IMR-90 (cell line): Measurements from ENCODE around the gene LDHD. TPM values are rescaled to one million over a fixed set of nuclear protein-coding genes. Genes with fewer than 3 reads are reported as not detected.

Experiments
- ATAC-seq: fragments of 200-7000 bp; cut with Tn5 transposase; 2 replicates; pipeline ENCODE4 v1.9.1; 2020; ENCODE audit warnings: low read depth, mild to moderate bottlenecking, moderate library complexity
- BruUV-seq: library from RNA; stranded (reverse); fragments of 400-500 nt; replicated peaks from 2 replicates; lab custom pipeline; 2021; lab: Mats Ljungman, UMichigan
- CTCF ChIA-PET: fragments of 300-600 bp; formaldehyde crosslinking; extraction: SDS; loops from one replicate; lab custom pipeline; 2021; ENCODE audit warnings: antibody characterized with exemption; lab: Yijun Ruan, JAX
- POLR2A ChIA-PET: fragments of 300-600 bp; sonication (Branson Sonifier 250); formaldehyde crosslinking; loops from one replicate; lab custom pipeline; 2022; ENCODE audit warnings: antibody characterized with exemption; ENCODE audit not compliant: unreplicated experiment; lab: Charles Lee
- DNase-seq: peaks from one replicate; pipeline ENCODE4 v3.0.0; 2013
- H2AFZ ChIP-seq: replicated peaks from 2 replicates; pipeline ENCODE3; 2013; ENCODE audit warnings: low read length, mild to moderate bottlenecking; ENCODE audit not compliant: poor library complexity
- H2AK5ac ChIP-seq: 2 replicates; pipeline ENCODE4 v1.6.1; 2013; ENCODE audit warnings: low read depth, low read length, inconsistent platforms
- H2AK9ac ChIP-seq: replicated peaks from 2 replicates; pipeline ENCODE3; 2013; ENCODE audit warnings: mild to moderate bottlenecking, low read depth, low read length, moderate library complexity; ENCODE audit not compliant: poor library complexity
- H2BK120ac ChIP-seq: 2 replicates; pipeline ENCODE4 v1.6.1; 2013; ENCODE audit warnings: low read depth, low read length, inconsistent platforms
- H2BK15ac ChIP-seq: 3 replicates; pipeline ENCODE4 v1.6.1; 2013; ENCODE audit warnings: low read depth, low read length, inconsistent platforms
- H2BK20ac ChIP-seq: 2 replicates; pipeline ENCODE4 v1.6.1; 2013; ENCODE audit warnings: low read depth, mild to moderate bottlenecking, inconsistent platforms, low read length, moderate library complexity
- H2BK5ac ChIP-seq: 2 replicates; pipeline ENCODE4 v1.6.1; 2013; ENCODE audit warnings: mild to moderate bottlenecking, low read depth, low read length, inconsistent platforms; ENCODE audit not compliant: poor library complexity, severe bottlenecking
- H3K14ac ChIP-seq: replicated peaks from 2 replicates; pipeline ENCODE4 v1.6.1; 2013; ENCODE audit warnings: low read depth, low read length, inconsistent platforms
- H3K18ac ChIP-seq: 2 replicates; pipeline ENCODE4 v1.6.1; 2013; ENCODE audit warnings: low read depth, low read length, control low read depth
- H3K23ac ChIP-seq: 2 replicates; pipeline ENCODE4 v1.6.1; 2013; ENCODE audit warnings: low read depth, low read length, inconsistent platforms
- H3K27ac ChIP-seq: 2 replicates; pipeline ENCODE4 v1.5.1; 2013; ENCODE audit warnings: mild to moderate bottlenecking, control low read depth, low read length; ENCODE audit not compliant: insufficient read depth
- H3K27me3 ChIP-seq: 2 replicates; pipeline ENCODE4 v1.6.1; 2013; ENCODE audit warnings: low read length; ENCODE audit not compliant: control insufficient read depth, insufficient read depth
- H3K36me3 ChIP-seq: 2 replicates; pipeline ENCODE4 v1.6.1; 2013; ENCODE audit warnings: low read length, mixed read lengths; ENCODE audit not compliant: control insufficient read depth, insufficient read depth
- H3K4ac ChIP-seq: 2 replicates; pipeline ENCODE4 v1.6.1; 2013; ENCODE audit warnings: low read depth, low read length, inconsistent platforms
- H3K4me1 ChIP-seq: 2 replicates; pipeline ENCODE4 v1.6.1; 2013; ENCODE audit warnings: low read length, mixed read lengths; ENCODE audit not compliant: control insufficient read depth, insufficient read depth
- H3K4me2 ChIP-seq: 2 replicates; pipeline ENCODE4 v1.6.1; 2013; ENCODE audit warnings: low read depth, mild to moderate bottlenecking, control low read depth, low read length, moderate library complexity
- H3K4me3 ChIP-seq: 2 replicates; pipeline ENCODE4 v1.5.1; 2013; ENCODE audit warnings: low read depth, mild to moderate bottlenecking, control low read depth, low read length, moderate library complexity; ENCODE audit not compliant: insufficient read depth
- H3K56ac ChIP-seq: 2 replicates; pipeline ENCODE4 v1.6.1; 2013; ENCODE audit warnings: low read length, inconsistent platforms; ENCODE audit not compliant: insufficient read depth; ENCODE audit errors: extremely low read depth
- H3K79me1 ChIP-seq, 2 experiments: 2 replicates each; pipeline ENCODE4 v1.6.1; 2013; ENCODE audit warnings: low read length in 2 of 2, inconsistent platforms in 1 of 2, low read depth in 1 of 2
- H3K9ac ChIP-seq: 2 replicates; pipeline ENCODE4 v1.6.1; 2013; ENCODE audit warnings: low read depth, low read length, control low read depth
- H3K9me1 ChIP-seq: 2 replicates; pipeline ENCODE4 v1.6.1; 2013; ENCODE audit warnings: low read length, inconsistent platforms; ENCODE audit not compliant: insufficient read depth
- H3K9me3 ChIP-seq: 2 replicates; pipeline ENCODE4 v1.6.1; 2013; ENCODE audit warnings: low read length; ENCODE audit not compliant: control insufficient read depth, insufficient read depth
- H4K20me1 ChIP-seq: 2 replicates; pipeline ENCODE4 v1.6.1; 2013; ENCODE audit warnings: low read length, inconsistent platforms; ENCODE audit not compliant: insufficient read depth
- H4K5ac ChIP-seq: 2 replicates; pipeline ENCODE4 v1.6.1; 2013; ENCODE audit warnings: mild to moderate bottlenecking, low read depth, low read length, control low read depth
- H4K8ac ChIP-seq, 2 experiments: 2 replicates each; pipeline ENCODE4 v1.6.1; 2013; ENCODE audit warnings: low read depth in 2 of 2, low read length in 2 of 2, control low read depth in 1 of 2, inconsistent platforms in 1 of 2
- H4K91ac ChIP-seq: 2 replicates; pipeline ENCODE4 v1.6.1; 2013; ENCODE audit warnings: low read depth, low read length, inconsistent platforms; ENCODE audit not compliant: insufficient read depth
- CEBPB ChIP-seq: IDR thresholded peaks from 2 replicates; pipeline ENCODE4 v1.6.1; 2012; ENCODE audit warnings: low read depth, low read length, improper control_type of control experiment
- CHD1 ChIP-seq: IDR thresholded peaks from 2 replicates; pipeline ENCODE4 v1.6.1; 2012; ENCODE audit warnings: low read depth, low read length, improper control_type of control experiment
- MAZ ChIP-seq: IDR thresholded peaks from 2 replicates; pipeline ENCODE4 v1.6.1; 2012; ENCODE audit warnings: low read depth, mild to moderate bottlenecking, low read length, improper control_type of control experiment, moderate library complexity, borderline replicate concordance
- MXI1 ChIP-seq: IDR thresholded peaks from 2 replicates; pipeline ENCODE4 v1.6.1; 2012; ENCODE audit warnings: low read depth, mild to moderate bottlenecking, low read length, moderate library complexity, borderline replicate concordance
- NFE2L2 ChIP-seq: fragments of 150-350 bp; IDR thresholded peaks from 2 replicates; pipeline ENCODE4 v1.6.1; 2016; ENCODE audit warnings: low read depth, mild to moderate bottlenecking, low read length
- POLR2A ChIP-seq: IDR thresholded peaks from 2 replicates; pipeline ENCODE4 v1.6.1; 2012; ENCODE audit warnings: mild to moderate bottlenecking, low read depth, low read length
- RAD21 ChIP-seq: IDR thresholded peaks from 2 replicates; pipeline ENCODE4 v1.6.1; 2012; ENCODE audit warnings: low read length, improper control_type of control experiment
- RCOR1 ChIP-seq: IDR thresholded peaks from 2 replicates; pipeline ENCODE4 v1.6.1; 2012; ENCODE audit warnings: mild to moderate bottlenecking, low read length, improper control_type of control experiment; ENCODE audit not compliant: insufficient replicate concordance
- SMC3 ChIP-seq: fragments of 150-350 bp; IDR thresholded peaks from 2 replicates; pipeline ENCODE4 v1.6.1; 2016; ENCODE audit warnings: low read depth, mild to moderate bottlenecking, antibody characterized with exemption, low read length, moderate library complexity
- WGBS, 2 experiments: methylation state at CpG; one replicate each; pipeline versions ENCODE4 v1.1.5 to v1.1.7; 2013; ENCODE audit warnings: missing lambda C conversion rate in 2 of 2; ENCODE audit not compliant: insufficient read length in 1 of 2; ENCODE audit errors: extremely low coverage in 2 of 2; 5-methylcytosine and 5-hydroxymethylcytosine counted together
- dilution Hi-C: fragments of 300-500 bp; cut with HindIII; formaldehyde crosslinking; loops from one replicate; pipeline ENCODE4 v1.14.3; 2018; ENCODE audit warnings: low sequenced_read_pairs; ENCODE audit not compliant: unreplicated experiment
- in situ Hi-C: fragments of 300-500 bp; cut with MboI; formaldehyde crosslinking; loops from 3 replicates; pipeline ENCODE4 v1.14.3; 2019; ENCODE audit warnings: low sequenced_read_pairs, inconsistent platforms, mixed read lengths
- intact Hi-C: fragments of 100-400 bp; cut with micrococcal nuclease; formaldehyde crosslinking; loops from 2 replicates; pipeline ENCODE4 v1.10.0; 2022
- polyA plus RNA-seq, 3 experiments: library from polyadenylated mRNA; depleted of rRNA; stranded (reverse); fragments of >200 nt; gene quantifications; 2 replicates each; pipeline ENCODE4 v1.2.3, GENCODE V29; 2012; ENCODE audit warnings: low replicate concordance in 1 of 3
- total RNA-seq: library from RNA; depleted of rRNA; stranded (reverse); fragments of >200 nt; gene quantifications from 2 replicates; pipeline ENCODE4 v1.2.3, GENCODE V29; 2012
- TF ChIP-seq, protein P1 (sequence below): fragments of 150-350 bp; IDR thresholded peaks from 2 replicates; pipeline ENCODE4 v1.6.1; 2017; ENCODE audit warnings: mild to moderate bottlenecking, antibody characterized with exemption, low read length, low read depth
- TF ChIP-seq, protein P2 (sequence below): conservative IDR thresholded peaks from 2 replicates; pipeline ENCODE4 v1.5.1; 2012; ENCODE audit warnings: mild to moderate bottlenecking, low read depth, low read length, improper control_type of control experiment
- TF ChIP-seq, protein P3 (sequence below): fragments of 150-350 bp; IDR thresholded peaks from 2 replicates; pipeline ENCODE4 v1.6.1; 2016; ENCODE audit warnings: low read depth, mild to moderate bottlenecking, low read length, moderate library complexity, borderline replicate concordance

LDHD gene
- total and polyA plus RNA-seq, 2 of the 4 experiments (the other 2 are of a cell fraction), result under 0.01 to 0.26 TPM

DNA sequence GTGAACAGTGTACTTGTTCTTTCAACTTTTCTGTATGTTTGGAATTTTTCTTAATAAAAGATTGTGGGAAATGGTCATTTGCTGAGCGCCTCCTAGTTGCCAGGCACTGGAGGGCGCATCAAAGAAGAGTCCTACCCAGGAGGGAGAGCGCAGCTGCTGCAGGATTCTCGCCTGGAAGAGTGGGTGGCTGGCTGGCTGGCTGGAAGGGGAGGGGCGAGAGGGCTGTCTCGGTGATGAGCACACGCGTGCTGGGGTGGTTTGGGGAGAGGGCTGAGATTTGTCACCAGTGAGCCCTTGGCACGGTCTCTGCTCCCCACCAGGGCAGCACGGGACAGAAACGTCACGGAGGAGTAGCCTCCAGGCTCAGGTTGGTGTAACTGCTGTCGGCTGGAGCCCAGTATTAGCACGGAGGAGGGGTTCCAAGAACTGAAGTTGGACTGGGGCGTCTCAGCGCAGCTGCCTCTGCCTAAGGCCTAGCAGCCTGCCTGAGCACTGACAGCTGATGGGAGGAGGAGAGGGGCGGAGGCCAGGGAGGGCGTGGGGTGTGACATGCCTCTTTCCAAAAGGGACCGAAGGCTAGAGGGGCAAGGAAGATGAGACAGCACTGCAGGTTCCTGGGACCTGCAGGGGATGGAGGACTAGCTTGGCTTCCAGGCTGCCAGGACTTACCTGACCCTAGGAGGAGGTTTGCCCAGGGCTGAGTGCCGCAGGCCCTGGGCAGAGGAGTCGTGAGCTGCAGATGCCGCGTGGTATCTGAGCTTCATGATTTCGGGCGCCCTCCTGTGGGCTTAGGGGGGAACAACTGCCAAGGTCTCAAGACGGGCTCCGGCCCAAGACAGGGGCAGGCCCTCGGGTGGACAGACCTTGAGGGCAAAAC lies 5.7 kb downstream of the LDHD start:
- H3K4me2 ChIP-seq, result peak overlapping the region; percentile 76
- H3K9me3 ChIP-seq, result no peaks in the 10 kb centered on the region
- H3K4me3 ChIP-seq, result peak overlapping the region; percentile 8; the same call in 1 of the 2 replicates
- peaks cover 22% of the 10 kb centered on the region for H3K9me1 ChIP-seq
- no peak overlapping the region for H3K14ac ChIP-seq
- ChIA-PET CTCF (interaction anchor here (0.6 to 1.9 kb wide), 20 partner anchors 9 to 248 kb away, joined by 3 to 15 read pairs (median 5); partner anchors contain the start of gene ZNRF1), POLR2A (interaction anchor here (0.5 kb wide), 1 partner anchor 331 kb away, joined by 3 read pairs; no protein-coding TSS in a partner anchor)
- no peak overlapping the region for H2BK20ac ChIP-seq
- H3K36me3 ChIP-seq, result no peaks in the 10 kb centered on the region; the same call in 1 of the 2 replicates
- H4K5ac ChIP-seq, result no peak overlapping the region
- peak overlapping the region; percentile 8; the same call in 1 of the 2 replicates for H4K91ac ChIP-seq
- H3K56ac ChIP-seq, result no peak overlapping the region
- peaks cover 41% of the 10 kb centered on the region for H3K4me1 ChIP-seq
- H2BK120ac ChIP-seq, result peak overlapping the region; percentile 18; the same call in 1 of the 2 replicates
- H2AK9ac ChIP-seq, result peak overlapping the region; percentile 74
- in situ Hi-C loops, result no loop called here
- H2BK15ac ChIP-seq, result no peak overlapping the region; the same call in 2 of the 3 replicates
- H3K18ac ChIP-seq, result 0 out of 2 replicates have a peak overlapping the region, but pooled peaks have one; percentile 3
- ATAC-seq (peak; percentile 81), DNase-seq (peak; percentile 89)
- peak overlapping the region; percentile 86 for H2BK5ac ChIP-seq
- peak overlapping the region; percentile 80 for H2AFZ ChIP-seq
- no TSS peak for BruUV-seq
- WGBS, 2 experiments, result 2% methylated on average over 13 of the region's 28 CpGs; no CpG with 5 or more reads in 1 of the 2 experiments
- intact Hi-C loops, result loop anchor here (1.0 to 5.0 kb wide), 5 partner anchors 113 to 402 kb away; no protein-coding TSS in a partner anchor
- H3K9ac ChIP-seq, result no peak overlapping the region
- H3K27me3 ChIP-seq, result no peaks in the 10 kb centered on the region
- dilution Hi-C loops, result no loop called here
- H3K23ac ChIP-seq, result peak overlapping the region; percentile 3; the same call in 1 of the 2 replicates
- peaks cover 4 to 40% of the 10 kb centered on the region in 2 experiments; a peak in 3 of 4 replicates for H3K79me1 ChIP-seq
- H3K4ac ChIP-seq, result peak overlapping the region; percentile 65
- H3K27ac ChIP-seq, result peak overlapping the region; percentile 57
- peak overlapping the region; percentile 55 for H2AK5ac ChIP-seq
- peak overlapping the region in 1 of 2 experiments; percentile 14; a peak in 1 of 4 replicates for H4K8ac ChIP-seq
- peaks cover 10% of the 10 kb centered on the region for H4K20me1 ChIP-seq
- TF ChIP-seq MXI1 (peak; percentile 88), CEBPB (no peak), NFE2L2 (no peak), RCOR1 (no peak), POLR2A (peak; percentile 19; the same call in 1 of the 2 replicates), SMC3 (peak; percentile 93), MAZ (peak; percentile 73), CHD1 (peak; percentile 93; the same call in 1 of the 2 replicates), RAD21 (peak; percentile 95)
- TF ChIP-seq, protein P1, sequence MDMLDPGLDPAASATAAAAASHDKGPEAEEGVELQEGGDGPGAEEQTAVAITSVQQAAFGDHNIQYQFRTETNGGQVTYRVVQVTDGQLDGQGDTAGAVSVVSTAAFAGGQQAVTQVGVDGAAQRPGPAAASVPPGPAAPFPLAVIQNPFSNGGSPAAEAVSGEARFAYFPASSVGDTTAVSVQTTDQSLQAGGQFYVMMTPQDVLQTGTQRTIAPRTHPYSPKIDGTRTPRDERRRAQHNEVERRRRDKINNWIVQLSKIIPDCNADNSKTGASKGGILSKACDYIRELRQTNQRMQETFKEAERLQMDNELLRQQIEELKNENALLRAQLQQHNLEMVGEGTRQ, result no peak
- TF ChIP-seq, protein P2, sequence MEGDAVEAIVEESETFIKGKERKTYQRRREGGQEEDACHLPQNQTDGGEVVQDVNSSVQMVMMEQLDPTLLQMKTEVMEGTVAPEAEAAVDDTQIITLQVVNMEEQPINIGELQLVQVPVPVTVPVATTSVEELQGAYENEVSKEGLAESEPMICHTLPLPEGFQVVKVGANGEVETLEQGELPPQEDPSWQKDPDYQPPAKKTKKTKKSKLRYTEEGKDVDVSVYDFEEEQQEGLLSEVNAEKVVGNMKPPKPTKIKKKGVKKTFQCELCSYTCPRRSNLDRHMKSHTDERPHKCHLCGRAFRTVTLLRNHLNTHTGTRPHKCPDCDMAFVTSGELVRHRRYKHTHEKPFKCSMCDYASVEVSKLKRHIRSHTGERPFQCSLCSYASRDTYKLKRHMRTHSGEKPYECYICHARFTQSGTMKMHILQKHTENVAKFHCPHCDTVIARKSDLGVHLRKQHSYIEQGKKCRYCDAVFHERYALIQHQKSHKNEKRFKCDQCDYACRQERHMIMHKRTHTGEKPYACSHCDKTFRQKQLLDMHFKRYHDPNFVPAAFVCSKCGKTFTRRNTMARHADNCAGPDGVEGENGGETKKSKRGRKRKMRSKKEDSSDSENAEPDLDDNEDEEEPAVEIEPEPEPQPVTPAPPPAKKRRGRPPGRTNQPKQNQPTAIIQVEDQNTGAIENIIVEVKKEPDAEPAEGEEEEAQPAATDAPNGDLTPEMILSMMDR, result peak; percentile 95
- TF ChIP-seq, protein P3, sequence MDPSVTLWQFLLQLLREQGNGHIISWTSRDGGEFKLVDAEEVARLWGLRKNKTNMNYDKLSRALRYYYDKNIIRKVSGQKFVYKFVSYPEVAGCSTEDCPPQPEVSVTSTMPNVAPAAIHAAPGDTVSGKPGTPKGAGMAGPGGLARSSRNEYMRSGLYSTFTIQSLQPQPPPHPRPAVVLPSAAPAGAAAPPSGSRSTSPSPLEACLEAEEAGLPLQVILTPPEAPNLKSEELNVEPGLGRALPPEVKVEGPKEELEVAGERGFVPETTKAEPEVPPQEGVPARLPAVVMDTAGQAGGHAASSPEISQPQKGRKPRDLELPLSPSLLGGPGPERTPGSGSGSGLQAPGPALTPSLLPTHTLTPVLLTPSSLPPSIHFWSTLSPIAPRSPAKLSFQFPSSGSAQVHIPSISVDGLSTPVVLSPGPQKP, result no peak
